ENCODE results near the gene CCT8. TPM values are rescaled to one million over a fixed set of nuclear protein-coding genes. Genes with fewer than 3 reads are reported as not detected.
A peak's percentile ranks its signal among the peaks of the same experiment; 100 is the strongest.

Gene CCT8
- total and polyA plus RNA-seq, 2 of the 4 experiments (the other 2 are of a cell fraction), result 172 to 192 TPM

DNA sequence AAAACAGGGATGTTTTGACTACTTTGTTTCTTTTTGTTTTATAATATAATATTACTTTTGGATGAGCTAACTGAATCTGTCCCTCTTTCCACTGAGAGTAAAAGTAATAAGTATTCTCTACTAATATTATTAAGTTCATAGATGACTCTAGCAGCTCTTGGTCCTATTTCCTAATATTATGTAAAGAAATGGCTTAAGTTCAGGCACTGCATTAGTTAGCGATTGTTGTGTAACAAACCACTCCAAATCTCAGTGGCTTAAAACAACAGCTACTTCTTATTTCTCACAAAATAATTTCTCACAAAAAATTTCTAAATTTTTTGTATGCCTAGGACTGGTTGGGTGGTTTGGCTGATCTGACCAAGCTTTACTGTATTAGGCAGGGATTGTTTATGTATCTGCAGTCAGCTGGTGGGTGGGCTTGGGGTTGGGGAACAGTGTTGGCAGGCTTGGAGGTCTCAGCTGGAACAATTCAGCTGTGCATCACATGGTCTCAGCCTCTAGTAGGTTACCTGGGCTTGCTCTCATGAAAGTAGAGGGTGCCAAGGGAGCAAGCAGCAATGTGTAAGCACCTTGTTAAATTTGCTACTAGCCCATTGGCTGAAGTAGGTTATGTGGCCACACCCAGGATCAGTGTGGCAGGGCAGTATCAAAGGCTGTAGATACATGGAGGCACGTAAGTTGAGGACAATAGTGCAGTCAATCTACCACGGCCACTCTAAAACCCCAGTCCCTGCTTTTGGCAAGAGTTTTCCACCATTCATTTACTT lies 8.8 kb upstream of the CCT8 start (continued):
- no peak for TF ChIP-seq NFE2L2 (IDR thresholded peaks at IDR 0.05; ENCODE audit: low read depth, low read length)

- no peak overlapping the region for H2AFZ ChIP-seq (replicated peaks; ENCODE audit: low read length, poor library complexity)
Measured at GRCh38 chr21:29080454-29080941, 7.0 kb upstream of the CCT8 start.

More at GRCh38 chr21:29080454-29080941, 7.0 kb upstream of the CCT8 start:
- no TSS peak for BruUV-seq (replicated peaks)
- in situ Hi-C loops (cut with MboI; ENCODE audit: low sequenced_read_pairs) (loop anchor here (25.0 kb wide), 1 partner anchor 2007 kb away; no protein-coding TSS in a partner anchor), dilution Hi-C loops (cut with HindIII; ENCODE audit: low sequenced_read_pairs, unreplicated experiment) (no loop called here), intact Hi-C loops (cut with micrococcal nuclease) (no loop called here)
- 100% methylated on average over 1 of the region's 6 CpGs; no CpG with 5 or more reads in 1 of the 2 experiments for WGBS, 2 experiments (ENCODE audit: extremely low coverage in 2 of 2, insufficient read length in 1 of 2)
- Histone ChIP-seq H3K18ac (ENCODE audit: low read depth, low read length) (peak overlapping the region; percentile 42; the same call in 1 of the 2 replicates), H3K27me3 (ENCODE audit: control insufficient read depth, insufficient read depth, low read length) (no peaks in the 10 kb centered on the region), H3K23ac (ENCODE audit: low read depth, low read length) (no peak overlapping the region), H2BK120ac (ENCODE audit: low read depth, low read length) (no peak overlapping the region), H3K79me1 (ENCODE audit: low read depth in 1 of 2, low read length in 2 of 2) (peaks cover 0 to 13% of the 10 kb centered on the region in 2 experiments; a peak in 2 of 4 replicates), H3K4ac (ENCODE audit: low read depth, low read length) (no peak overlapping the region), H4K8ac (ENCODE audit: low read depth in 2 of 2, low read length in 2 of 2) (peak overlapping the region in 1 of 2 experiments; percentile 38; a peak in 1 of 4 replicates), H4K20me1 (ENCODE audit: insufficient read depth, low read length) (no peaks in the 10 kb centered on the region), H3K9ac (ENCODE audit: low read depth, low read length) (no peak overlapping the region), H2AK5ac (ENCODE audit: low read depth, low read length) (no peak overlapping the region), H4K5ac (ENCODE audit: low read depth, low read length) (peak overlapping the region; percentile 16; the same call in 1 of the 2 replicates), H2BK15ac (ENCODE audit: low read depth, low read length) (no peak overlapping the region), H3K27ac (ENCODE audit: insufficient read depth, low read length) (no peak overlapping the region), H4K91ac (ENCODE audit: insufficient read depth, low read depth, low read length) (no peak overlapping the region), H3K4me1 (ENCODE audit: control insufficient read depth, insufficient read depth, low read length) (peaks cover 9% of the 10 kb centered on the region), H2AK9ac (replicated peaks; ENCODE audit: low read depth, low read length, poor library complexity) (no peak overlapping the region), H3K14ac (replicated peaks; ENCODE audit: low read depth, low read length) (no peak overlapping the region), H3K4me2 (ENCODE audit: low read depth, low read length) (0 out of 2 replicates have a peak overlapping the region, but pooled peaks have one; percentile 20), H3K9me1 (ENCODE audit: insufficient read depth, low read length) (peaks cover 9% of the 10 kb centered on the region), H3K4me3 (ENCODE audit: insufficient read depth, low read depth, low read length) (no peak overlapping the region), H3K9me3 (ENCODE audit: control insufficient read depth, insufficient read depth, low read length) (no peaks in the 10 kb centered on the region), H3K36me3 (ENCODE audit: control insufficient read depth, insufficient read depth, low read length) (no peaks in the 10 kb centered on the region), H2BK5ac (ENCODE audit: low read depth, low read length, poor library complexity, severe bottlenecking) (no peak overlapping the region), H2BK20ac (ENCODE audit: low read depth, low read length) (0 out of 2 replicates have a peak overlapping the region, but pooled peaks have one; percentile 1), H3K56ac (ENCODE audit: extremely low read depth, insufficient read depth, low read length) (no peak overlapping the region)
- ATAC-seq (ENCODE audit: low read depth) (no peak), DNase-seq (peak; percentile 37)
- ChIA-PET POLR2A (ENCODE audit: unreplicated experiment) (no interaction called here), CTCF (interaction anchor here (0.6 kb wide), 1 partner anchor 187 kb away, joined by 3 read pairs; no protein-coding TSS in a partner anchor)
- TF ChIP-seq RFX5 (IDR thresholded peaks at IDR 0.05; ENCODE audit: low read depth, low read length) (no peak), CEBPB (IDR thresholded peaks at IDR 0.05; ENCODE audit: low read depth, low read length) (no peak), MAZ (IDR thresholded peaks at IDR 0.05; ENCODE audit: borderline replicate concordance, low read depth, low read length) (no peak), BHLHE40 (IDR thresholded peaks at IDR 0.05; ENCODE audit: low read depth, low read length) (no peak), RCOR1 (IDR thresholded peaks at IDR 0.05; ENCODE audit: insufficient replicate concordance, low read length) (no peak), FOS (IDR thresholded peaks at IDR 0.05; ENCODE audit: low read depth, low read length) (no peak), CHD1 (IDR thresholded peaks at IDR 0.05; ENCODE audit: low read depth, low read length) (no peak), NFE2L2 (IDR thresholded peaks at IDR 0.05; ENCODE audit: low read depth, low read length) (no peak), ELK1 (IDR thresholded peaks at IDR 0.05; ENCODE audit: borderline replicate concordance, low read depth, low read length) (no peak), MXI1 (IDR thresholded peaks at IDR 0.05; ENCODE audit: borderline replicate concordance, low read depth, low read length) (no peak), POLR2A (IDR thresholded peaks at IDR 0.05; ENCODE audit: low read depth, low read length) (no peak), MAFK (IDR thresholded peaks at IDR 0.05; ENCODE audit: low read depth, low read length) (no peak)

Measured in IMR-90 (cell line).